GM12878 (cell line): ENCODE data around the gene ANAPC10. TPM values are rescaled to one million over a fixed set of nuclear protein-coding genes. Genes with fewer than 3 reads are reported as not detected.

ENCODE experiments used
- ATAC-seq: fragments of 200-7000 bp; cut with Tn5 transposase; 3 replicates; pipeline ENCODE4 v1.9.1; 2020; ENCODE audit warnings: mild to moderate bottlenecking, moderate library complexity
- BruUV-seq: library from RNA; stranded (reverse); fragments of 400-500 nt; replicated peaks from 2 replicates; lab custom pipeline; 2021; lab: Mats Ljungman, UMichigan
- CTCF ChIA-PET: fragments of 300-600 bp; sonication (Branson Sonifier 250); formaldehyde crosslinking; extraction: SDS; loops from one replicate; lab custom pipeline; 2021; ENCODE audit warnings: inconsistent platforms; lab: Yijun Ruan, JAX
- POLR2A ChIA-PET: fragments of 350-600 bp; formaldehyde crosslinking; extraction: SDS; loops from one replicate; lab custom pipeline; 2021; ENCODE audit warnings: inconsistent platforms; lab: Charles Lee
- RAD21 ChIA-PET: fragments of 300-600 bp; sonication (Branson Sonifier 250); formaldehyde crosslinking; loops from one replicate; lab custom pipeline; 2023; ENCODE audit warnings: antibody characterized with exemption; ENCODE audit not compliant: unreplicated experiment; lab: Charles Lee
- SMC1A ChIA-PET: fragments of 300-600 bp; sonication (Branson Sonifier 250); formaldehyde crosslinking; loops from one replicate; lab custom pipeline; 2023; ENCODE audit not compliant: unreplicated experiment, uncharacterized antibody; lab: Charles Lee
- DNase-seq: peaks from one replicate; pipeline ENCODE4 v3.0.0-alpha.2; 2011; ENCODE audit warnings: low read depth, low spot score
- FAIRE-seq: peaks from 3 replicates; lab custom pipeline; 2011; peaks lifted over from hg19 to GRCh38; lab: Jason Lieb, UNC
- H2AFZ ChIP-seq: 2 replicates; pipeline ENCODE4 v1.6.0; 2011; ENCODE audit warnings: low read depth, low read length, control low read depth; ENCODE audit not compliant: control insufficient read depth
- H3K27ac ChIP-seq: 2 replicates; pipeline ENCODE4 v1.5.1; 2011; ENCODE audit warnings: control low read depth; ENCODE audit not compliant: control insufficient read depth, insufficient read depth
- H3K27me3 ChIP-seq, 2 experiments: replicated peaks in 1 of 2; 2 replicates each; pipeline versions ENCODE4 v1.6.0 to v1.6.1; 2011; ENCODE audit warnings: low read length in 1 of 2; ENCODE audit not compliant: control insufficient read depth in 2 of 2, insufficient read depth in 2 of 2
- H3K36me3 ChIP-seq, 2 experiments: 2 replicates each; pipeline ENCODE4 v1.5.1; 2011; ENCODE audit warnings: low read length in 1 of 2; ENCODE audit not compliant: control insufficient read depth in 2 of 2, insufficient read depth in 2 of 2
- H3K4me1 ChIP-seq: 2 replicates; pipeline ENCODE4 v1.6.1; 2011; ENCODE audit warnings: mild to moderate bottlenecking, low read length, moderate library complexity, mixed read lengths; ENCODE audit not compliant: control insufficient read depth, insufficient read depth
- H3K4me2 ChIP-seq: 2 replicates; pipeline ENCODE4 v1.6.0; 2011; ENCODE audit warnings: control low read depth; ENCODE audit not compliant: control insufficient read depth, insufficient read depth
- H3K4me3 ChIP-seq: fragments of 200-600 bp; sonication (generic); 2 replicates; pipeline ENCODE4 v1.5.1; 2016
- H3K79me2 ChIP-seq: 2 replicates; pipeline ENCODE4 v1.6.0; 2011; ENCODE audit warnings: low read length; ENCODE audit not compliant: control insufficient read depth, insufficient read depth
- H3K9ac ChIP-seq: 2 replicates; pipeline ENCODE4 v1.8.0; 2011; ENCODE audit warnings: low read length, control low read depth, mixed read lengths; ENCODE audit not compliant: control insufficient read depth, insufficient read depth
- H3K9me3 ChIP-seq: replicated peaks from 3 replicates; pipeline ENCODE4 v1.5.1; 2011; ENCODE audit warnings: mild to moderate bottlenecking, low read length; ENCODE audit not compliant: control insufficient read depth, insufficient read depth
- H4K20me1 ChIP-seq: 2 replicates; pipeline ENCODE4 v1.6.0; 2011; ENCODE audit not compliant: control insufficient read depth, insufficient read depth
- BACH1 ChIP-seq: fragments of 450-650 bp; IDR thresholded peaks from 2 replicates; pipeline ENCODE4 v1.6.1; 2017; ENCODE audit warnings: mild to moderate bottlenecking, borderline replicate concordance
- BHLHE40 ChIP-seq, 2 experiments: fragments of 450-650 bp in 1 of 2; IDR thresholded peaks; 2 replicates each; pipeline ENCODE4 v1.6.1; 2011 to 2017; ENCODE audit warnings: low read depth in 2 of 2, borderline replicate concordance in 1 of 2, improper control_type of control experiment in 1 of 2, low read length in 1 of 2, mild to moderate bottlenecking in 1 of 2
- CTCF ChIP-seq, 3 experiments: IDR thresholded peaks in 2 of 3; conservative IDR thresholded peaks in 1 of 3; 2 replicates each; pipeline ENCODE4 v1.5.1; 2011; ENCODE audit warnings: low read depth in 3 of 3, low read length in 3 of 3, mild to moderate bottlenecking in 3 of 3, control low read depth in 2 of 3, moderate library complexity in 2 of 3, inconsistent platforms in 1 of 3, mixed read lengths in 1 of 3; ENCODE audit not compliant: control insufficient read depth in 2 of 3, insufficient read depth in 1 of 3; ENCODE audit errors: extremely low read depth in 1 of 3
- in situ Hi-C: fragments of 300-500 bp; cut with MboI; formaldehyde crosslinking; loops from 9 replicates; pipeline ENCODE4 v1.14.3; 2018; ENCODE audit warnings: mixed read lengths
- intact Hi-C: fragments of 100-400 bp; cut with micrococcal nuclease; formaldehyde crosslinking; loops from one replicate; pipeline ENCODE4 v1.14.2; 2022; ENCODE audit not compliant: unreplicated experiment
- polyA plus RNA-seq, 11 experiments: library from polyadenylated mRNA; depleted of rRNA in 4 of 11; unstranded in 6 of 11; stranded (reverse) in 5 of 11; fragments of >200 nt; fragmentation: Nextera tagmentation in 4 of 11; fragmentation: Illumina TruSeq in 1 of 11; extraction: Ambion mirVana in 4 of 11; extraction: Trizol in 1 of 11; gene quantifications; 1 replicate in 1 of 11; 2 replicates in 10 of 11; pipeline versions ENCODE4 v1.2.1 to v1.2.3, GENCODE V29; 2011 to 2016; ENCODE audit warnings: inconsistent platforms in 2 of 11, missing spikeins in 2 of 11, low read depth in 1 of 11
- total RNA-seq, 4 experiments: library from RNA; depleted of rRNA in 3 of 4; stranded (reverse); fragments of >200 nt in 3 of 4; fragmentation: Illumina TruSeq in 1 of 4; extraction: Trizol in 1 of 4; gene quantifications; 2 replicates each; pipeline versions ENCODE4 v1.2.1 to v1.2.3, GENCODE V29; 2013 to 2021
- TF ChIP-seq, protein P1 (sequence below): IDR thresholded peaks from 2 replicates; pipeline ENCODE4 v1.6.1; 2012; ENCODE audit warnings: low read length, inconsistent platforms

Gene ANAPC10
- total and polyA plus RNA-seq, 10 of the 15 experiments (the other 5 are each of a cell fraction or from before 2014, with no cell fraction given): 23.8 to 73.7 (median 48.5) TPM

DNA sequence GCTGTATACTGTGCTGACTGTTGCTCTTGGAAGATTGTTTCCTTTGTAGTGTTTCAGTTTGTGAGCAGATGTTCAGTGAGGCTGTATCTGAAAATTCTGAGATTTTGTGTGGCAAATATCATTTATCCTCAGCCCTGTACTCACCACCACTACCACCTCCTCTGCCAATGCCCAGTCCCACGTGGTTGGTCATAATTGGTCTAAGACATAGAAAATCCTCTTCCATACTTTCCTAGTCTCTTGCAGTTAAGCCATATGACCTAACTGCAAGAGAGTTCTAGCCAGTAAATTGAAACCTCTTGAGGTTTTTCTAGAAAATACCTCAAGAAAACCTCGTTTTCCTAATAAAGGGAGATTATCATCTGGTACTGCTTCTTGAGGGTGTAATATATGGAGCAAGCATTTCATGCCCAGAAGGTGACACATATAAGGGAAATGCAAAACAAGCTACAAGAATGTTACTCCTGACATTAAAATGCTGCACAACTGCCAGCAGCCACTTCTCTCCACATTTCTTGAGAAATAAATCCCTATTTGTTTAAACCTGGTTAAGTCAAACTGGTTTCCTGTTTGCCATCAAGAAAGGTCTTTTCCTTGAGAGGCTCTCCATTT lies 32.9 kb upstream of the ANAPC10 start (continued):
- TF ChIP-seq BHLHE40 (IDR thresholded peaks at IDR 0.05; ENCODE audit: borderline replicate concordance in 1 of 2, low read depth in 2 of 2, low read length in 1 of 2) (no peak), BACH1 (no peak)

- SMC1A ChIA-PET: interaction anchor here (1.9 to 3.3 kb wide), 2 partner anchors 26 to 30 kb away, joined by 5 to 14 read pairs; no protein-coding TSS in a partner anchor
- no peak for DNase-seq
- no peaks in the 10 kb centered on the region for H4K20me1 ChIP-seq
- FAIRE-seq: no peak
- no peak overlapping the region; the same call in 1 of the 2 replicates for H3K27ac ChIP-seq
- H3K4me3 ChIP-seq: no peak overlapping the region
- no peaks in the 10 kb centered on the region; the same call in 1 of the 2 replicates for H3K79me2 ChIP-seq
- H3K27me3 ChIP-seq: no peaks in the 10 kb centered on the region
- no peak overlapping the region for H3K9ac ChIP-seq
- POLR2A ChIA-PET: no interaction called here
- TF ChIP-seq, protein P1, sequence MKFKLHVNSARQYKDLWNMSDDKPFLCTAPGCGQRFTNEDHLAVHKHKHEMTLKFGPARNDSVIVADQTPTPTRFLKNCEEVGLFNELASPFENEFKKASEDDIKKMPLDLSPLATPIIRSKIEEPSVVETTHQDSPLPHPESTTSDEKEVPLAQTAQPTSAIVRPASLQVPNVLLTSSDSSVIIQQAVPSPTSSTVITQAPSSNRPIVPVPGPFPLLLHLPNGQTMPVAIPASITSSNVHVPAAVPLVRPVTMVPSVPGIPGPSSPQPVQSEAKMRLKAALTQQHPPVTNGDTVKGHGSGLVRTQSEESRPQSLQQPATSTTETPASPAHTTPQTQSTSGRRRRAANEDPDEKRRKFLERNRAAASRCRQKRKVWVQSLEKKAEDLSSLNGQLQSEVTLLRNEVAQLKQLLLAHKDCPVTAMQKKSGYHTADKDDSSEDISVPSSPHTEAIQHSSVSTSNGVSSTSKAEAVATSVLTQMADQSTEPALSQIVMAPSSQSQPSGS: 0 out of 2 replicates have a peak, but pooled peaks have one; percentile 22
- no peak for TF ChIP-seq CTCF (IDR thresholded peaks at IDR 0.05 in 2 of 3, conservative IDR thresholded peaks at IDR 0.05 in 1 of 3; ENCODE audit: control insufficient read depth in 2 of 3, extremely low read depth in 1 of 3, insufficient read depth in 1 of 3, low read depth in 3 of 3, low read length in 3 of 3)
- TF ChIP-seq, all 136 proteins: peak for 1
- Histone ChIP-seq H3K4me2 (no peak overlapping the region), H2AFZ (no peak overlapping the region), H3K36me3 (peaks cover 1 to 16% of the 10 kb centered on the region in 2 experiments; a peak in 3 of 4 replicates), H3K9me3 (no peaks in the 10 kb centered on the region), H3K4me1 (peaks cover 41% of the 10 kb centered on the region)
- intact Hi-C loops: loop anchor here (10.0 kb wide), 1 partner anchor 955 kb away; no protein-coding TSS in a partner anchor
- no peak for ATAC-seq
- RAD21 ChIA-PET: no interaction called here
- in situ Hi-C loops: no loop called here
- CTCF ChIA-PET: no interaction called here
- BruUV-seq: no TSS peak
Measured at GRCh38 chr4:145130130-145130529, 32.1 kb upstream of the ANAPC10 start.
